UCSD-AML1 (cell line): Measurements from ENCODE around the gene ITGB4.
A peak's percentile ranks its signal among the peaks of the same experiment; 100 is the strongest.

ENCODE experiments used
- DNase-seq: peaks from one replicate; lab custom pipeline; 2025; ENCODE audit not compliant: unreplicated experiment; lab: John Stamatoyannopoulos, UW

Gene ITGB4

GRCh38 chr17:75720656-75721462 lies at the start of gene ITGB4:
Gene ITGB4 (plus strand): TSS chr17:75721459. CDS start chr17:75724704, 3,245 bp downstream.
- no peak for DNase-seq

- DNase-seq, result no peak
These were observed 49.2 kb upstream of the ITGB4 start for GRCh38 chr17:75672011-75672410.

- DNase-seq, result no peak
These were observed 47.8 kb upstream of the ITGB4 start for GRCh38 chr17:75673487-75673886.

- DNase-seq, result no peak
These were observed 44.8 kb upstream of the ITGB4 start for GRCh38 chr17:75676461-75676860.

GRCh38 chr17:75679706-75680211 lies 41.5 kb upstream of the ITGB4 start:
- DNase-seq, result no peak

- DNase-seq, result no peak
These were observed 40.8 kb upstream of the ITGB4 start for GRCh38 chr17:75680431-75680830.

- no peak for DNase-seq
These were observed 40.0 kb upstream of the ITGB4 start for GRCh38 chr17:75681289-75681688.

GRCh38 chr17:75683583-75683982 lies 37.7 kb upstream of the ITGB4 start:
- no peak for DNase-seq

GRCh38 chr17:75684249-75684648 lies 37.0 kb upstream of the ITGB4 start:
- no peak for DNase-seq

GRCh38 chr17:75684924-75685323 lies 36.3 kb upstream of the ITGB4 start:
- no peak for DNase-seq

- DNase-seq, result no peak
These were observed 35.8 kb upstream of the ITGB4 start for GRCh38 chr17:75685499-75685898.

- DNase-seq, result peak; percentile 61
These were observed 32.9 kb upstream of the ITGB4 start for GRCh38 chr17:75688209-75688825.

GRCh38 chr17:75689441-75689873 lies 31.8 kb upstream of the ITGB4 start:
- no peak for DNase-seq

- DNase-seq, result peak; percentile 47
These were observed 29.9 kb upstream of the ITGB4 start for GRCh38 chr17:75691371-75691791.

- no peak for DNase-seq
These were observed 29.2 kb upstream of the ITGB4 start for GRCh38 chr17:75691801-75692626.

- no peak for DNase-seq
These were observed 28.3 kb upstream of the ITGB4 start for GRCh38 chr17:75692976-75693375.

- DNase-seq, result no peak
These were observed 27.5 kb upstream of the ITGB4 start for GRCh38 chr17:75693500-75694481.

- no peak for DNase-seq
These were observed 26.7 kb upstream of the ITGB4 start for GRCh38 chr17:75694536-75694935.

- DNase-seq, result no peak
These were observed 26.0 kb upstream of the ITGB4 start for GRCh38 chr17:75695141-75695829.

GRCh38 chr17:75695830-75696271 lies 25.4 kb upstream of the ITGB4 start:
- no peak for DNase-seq
